Breast epithelium (tissue), 3 donors: Measurements from ENCODE around the gene TAMALIN.

Experiments used
- CTCF ChIP-seq, 3 donors: fragments of 450-650 bp; IDR thresholded peaks; one replicate each; pipeline ENCODE4 v1.5.1; 2016 to 2017; ENCODE audit warnings: antibody characterized with exemption in 3 of 3, mild to moderate bottlenecking in 3 of 3, moderate library complexity in 3 of 3
- POLR2AphosphoS5 ChIP-seq, 3 donors: sonication (generic); formaldehyde crosslinking; IDR thresholded peaks; one replicate each; pipeline ENCODE4 v1.6.1; 2017; ENCODE audit warnings: antibody characterized with exemption in 3 of 3

GRCh38 chr12:52004042-52004648 is 2.6 kb upstream of the TAMALIN start:
- TF ChIP-seq CTCF (IDR thresholded peaks at IDR 0.05) = peak; percentile 52 to 61 (median 59)
- TF ChIP-seq POLR2AphosphoS5 (IDR thresholded peaks at IDR 0.05) = no peak
